HepG2 (cell line): ENCODE measurements around the gene KIF2C. TPM values are rescaled to one million over a fixed set of nuclear protein-coding genes. Genes with fewer than 3 reads are reported as not detected.
A peak's percentile ranks its signal among the peaks of the same experiment; 100 is the strongest.

Source experiments
- BRCA1 ChIP-seq: sonication (generic); formaldehyde crosslinking; IDR thresholded peaks from 2 replicates; pipeline ENCODE4 v1.4.0; 2020; ENCODE audit warnings: missing genetic modification reagents
- HNF1A ChIP-seq, 2 experiments: sonication (generic) in 1 of 2; formaldehyde crosslinking in 1 of 2; IDR thresholded peaks; 2 replicates each; pipeline versions ENCODE4 v1.4.0 to v1.6.1; 2016 to 2020; ENCODE audit warnings: borderline replicate concordance in 1 of 2, low read depth in 1 of 2, mild to moderate bottlenecking in 1 of 2, missing genetic modification reagents in 1 of 2
- KDM5B ChIP-seq: sonication (generic); formaldehyde crosslinking; IDR thresholded peaks from 2 replicates; pipeline ENCODE4 v1.4.0; 2020; ENCODE audit warnings: missing genetic modification reagents, mild to moderate bottlenecking, borderline replicate concordance
- KLF15 ChIP-seq: sonication (generic); formaldehyde crosslinking; IDR thresholded peaks from 2 replicates; pipeline ENCODE4 v1.8.1; 2023; ENCODE audit warnings: borderline replicate concordance, mild to moderate bottlenecking, inconsistent platforms, missing genetic modification reagents, mixed read lengths
- MAF1 ChIP-seq: sonication (generic); formaldehyde crosslinking; IDR thresholded peaks from 2 replicates; pipeline ENCODE4 v1.5.0; 2020; ENCODE audit warnings: missing genetic modification reagents, borderline replicate concordance
- NFATC3 ChIP-seq: sonication (generic); formaldehyde crosslinking; IDR thresholded peaks from 2 replicates; pipeline ENCODE4 v1.5.1; 2020; ENCODE audit warnings: mild to moderate bottlenecking, missing genetic modification reagents
- PPARG ChIP-seq: conservative IDR thresholded peaks from 2 replicates; pipeline ENCODE4 v1.6.1; 2016; ENCODE audit warnings: missing biosample characterization, missing genetic modification reagents
- PRMT3 ChIP-seq: sonication (generic); formaldehyde crosslinking; IDR thresholded peaks from 2 replicates; pipeline ENCODE4 v1.8.1; 2022; ENCODE audit warnings: low read depth, mild to moderate bottlenecking, moderate library complexity, missing genetic modification reagents, borderline replicate concordance
- SALL1 ChIP-seq: sonication (generic); formaldehyde crosslinking; IDR thresholded peaks from 2 replicates; pipeline ENCODE4 v1.8.0; 2022; ENCODE audit warnings: mild to moderate bottlenecking, missing genetic modification reagents
- ZBTB14 ChIP-seq: sonication (generic); formaldehyde crosslinking; IDR thresholded peaks from 2 replicates; pipeline ENCODE4 v1.4.0; 2020; ENCODE audit warnings: missing genetic modification reagents
- ZNF121 ChIP-seq: sonication (generic); formaldehyde crosslinking; IDR thresholded peaks from 2 replicates; pipeline ENCODE4 v1.5.0; 2020; ENCODE audit warnings: mild to moderate bottlenecking, missing genetic modification reagents
- ZNF460 ChIP-seq: sonication (generic); formaldehyde crosslinking; IDR thresholded peaks from 2 replicates; pipeline ENCODE4 v1.5.1; 2020; ENCODE audit warnings: missing genetic modification reagents, mild to moderate bottlenecking, borderline replicate concordance
- ZNF768 ChIP-seq: sonication (generic); formaldehyde crosslinking; IDR thresholded peaks from 2 replicates; pipeline ENCODE4 v1.4.0; 2020; ENCODE audit warnings: missing genetic modification reagents
- ZNF780A ChIP-seq: sonication (generic); formaldehyde crosslinking; IDR thresholded peaks from 2 replicates; pipeline ENCODE4 v1.8.0; 2022; ENCODE audit warnings: mild to moderate bottlenecking, missing genetic modification reagents, moderate library complexity
- ZSCAN20 ChIP-seq: sonication (generic); formaldehyde crosslinking; IDR thresholded peaks from 2 replicates; pipeline ENCODE4 v1.4.0; 2020; ENCODE audit warnings: missing genetic modification reagents, mild to moderate bottlenecking, borderline replicate concordance
- ZSCAN9 ChIP-seq: IDR thresholded peaks from 2 replicates; pipeline ENCODE4 v1.6.1; 2016; ENCODE audit warnings: borderline replicate concordance
- polyA plus RNA-seq, 8 experiments: library from polyadenylated mRNA; depleted of rRNA in 3 of 8; stranded (reverse) in 7 of 8; unstranded in 1 of 8; fragments of >200 nt; fragmentation: Illumina TruSeq in 4 of 8; extraction: Trizol in 4 of 8; gene quantifications; 2 replicates each; pipeline versions ENCODE4 v1.2.1 to v1.2.3, GENCODE V29; 2011 to 2016; ENCODE audit warnings: low read depth in 4 of 8, missing spikeins in 1 of 8, mixed read lengths in 1 of 8; ENCODE audit not compliant: insufficient read depth in 1 of 8
- total RNA-seq, 5 experiments: library from RNA; depleted of rRNA; stranded (reverse); fragments of >200 nt; fragmentation: Illumina TruSeq; extraction: Trizol; gene quantifications; 2 replicates each; pipeline ENCODE4 v1.2.3, GENCODE V29; 2016; ENCODE audit warnings: low read depth in 1 of 5
- TF ChIP-seq, protein P1 (sequence below): IDR thresholded peaks from 2 replicates; pipeline ENCODE4 v1.6.1; 2016; ENCODE audit warnings: low read depth, control low read depth
- TF ChIP-seq, protein P2 (sequence below): sonication (generic); formaldehyde crosslinking; conservative IDR thresholded peaks from 2 replicates; pipeline ENCODE4 v1.8.1; 2023; ENCODE audit warnings: missing genetic modification reagents

The KIF2C gene
- total and polyA plus RNA-seq, 2 of the 13 experiments (the other 11 are each of a cell fraction or from before 2014, with no cell fraction given) = 29.7 to 53.7 TPM

DNA sequence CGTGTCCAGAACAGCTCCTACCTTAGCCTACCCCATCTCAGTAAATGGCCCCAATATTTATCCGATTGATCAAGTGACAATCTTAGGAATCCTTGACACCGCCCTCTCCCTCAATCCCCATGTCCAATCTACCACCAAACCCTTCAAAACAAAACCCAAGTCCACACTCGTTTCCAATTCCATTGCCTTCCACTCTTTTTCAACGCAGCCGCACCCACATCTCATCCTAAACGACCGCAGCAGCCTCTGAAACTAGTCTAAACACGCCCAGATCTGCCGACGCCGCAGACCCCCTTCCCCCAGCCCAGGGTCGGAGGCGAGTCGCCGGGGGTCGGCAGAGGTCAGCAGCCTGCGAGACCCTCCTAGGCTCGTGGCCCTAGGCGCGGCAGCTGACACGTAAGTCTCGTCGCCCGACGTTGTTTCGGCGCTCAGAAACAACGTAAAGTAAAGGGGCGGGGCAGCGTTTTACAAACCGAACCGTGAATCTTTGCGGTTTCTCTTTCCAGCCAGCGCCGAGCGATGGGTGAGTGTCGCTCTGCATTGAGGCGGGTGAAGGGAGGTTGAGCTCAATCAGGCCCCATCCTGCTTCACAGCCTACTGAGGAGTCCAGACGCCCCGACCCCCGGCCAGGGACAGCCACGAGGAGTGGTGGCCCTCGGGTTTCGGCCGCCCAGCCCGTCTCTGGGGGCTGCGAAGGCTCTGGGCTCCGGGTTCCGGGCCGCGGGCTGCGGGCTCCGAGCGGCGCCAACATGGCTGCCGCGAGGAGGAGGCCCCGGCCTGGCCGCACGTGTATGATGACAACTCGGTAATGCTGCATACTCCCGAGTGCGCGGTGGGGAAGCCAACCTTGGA lies 35.7 kb downstream of the KIF2C start, which contains the start of gene RPS8 (continued):
- TF ChIP-seq MAF1 (CRISPR knock-in tag) = no peak; the same call in none of the 2 replicates
- TF ChIP-seq PRMT3 (CRISPR knock-in tag) = no peak
- TF ChIP-seq NFATC3 = no peak; the same call in 1 of the 2 replicates
- TF ChIP-seq, protein P1, sequence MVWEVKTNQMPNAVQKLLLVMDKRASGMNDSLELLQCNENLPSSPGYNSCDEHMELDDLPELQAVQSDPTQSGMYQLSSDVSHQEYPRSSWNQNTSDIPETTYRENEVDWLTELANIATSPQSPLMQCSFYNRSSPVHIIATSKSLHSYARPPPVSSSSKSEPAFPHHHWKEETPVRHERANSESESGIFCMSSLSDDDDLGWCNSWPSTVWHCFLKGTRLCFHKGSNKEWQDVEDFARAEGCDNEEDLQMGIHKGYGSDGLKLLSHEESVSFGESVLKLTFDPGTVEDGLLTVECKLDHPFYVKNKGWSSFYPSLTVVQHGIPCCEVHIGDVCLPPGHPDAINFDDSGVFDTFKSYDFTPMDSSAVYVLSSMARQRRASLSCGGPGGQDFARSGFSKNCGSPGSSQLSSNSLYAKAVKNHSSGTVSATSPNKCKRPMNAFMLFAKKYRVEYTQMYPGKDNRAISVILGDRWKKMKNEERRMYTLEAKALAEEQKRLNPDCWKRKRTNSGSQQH (CRISPR knock-in tag) = peak; percentile 87; the same call in 1 of the 2 replicates
- TF ChIP-seq ZNF780A (CRISPR knock-in tag) = no peak
- peak; percentile 55; the same call in 1 of the 2 replicates for TF ChIP-seq ZBTB14 (CRISPR knock-in tag)
- 0 out of 2 replicates have a peak, but pooled peaks have one; percentile 49 for TF ChIP-seq PPARG (CRISPR knock-in tag)
- TF ChIP-seq KLF15 (CRISPR knock-in tag) = peak; percentile 44; the same call in 1 of the 2 replicates
- TF ChIP-seq ZSCAN20 (CRISPR knock-in tag) = peak; percentile 42; the same call in 1 of the 2 replicates
- TF ChIP-seq ZSCAN9 (CRISPR knock-in tag) = no peak; the same call in 1 of the 2 replicates
- TF ChIP-seq HNF1A (IDR thresholded peaks at IDR 0.05; ENCODE audit: low read depth) = no peak
- TF ChIP-seq HNF1A (CRISPR knock-in tag; IDR thresholded peaks at IDR 0.05; ENCODE audit: borderline replicate concordance) = no peak; the same call in 1 of the 2 replicates
- no peak for TF ChIP-seq ZNF121 (CRISPR knock-in tag)
- TF ChIP-seq KDM5B (CRISPR knock-in tag) = peak; percentile 80
- peak; percentile 84 for TF ChIP-seq BRCA1 (CRISPR knock-in tag)
- TF ChIP-seq ZNF460 (CRISPR knock-in tag) = no peak
- peak; percentile 76 for TF ChIP-seq SALL1 (CRISPR knock-in tag)
- peak; percentile 56 for TF ChIP-seq ZNF768
- TF ChIP-seq, protein P2, sequence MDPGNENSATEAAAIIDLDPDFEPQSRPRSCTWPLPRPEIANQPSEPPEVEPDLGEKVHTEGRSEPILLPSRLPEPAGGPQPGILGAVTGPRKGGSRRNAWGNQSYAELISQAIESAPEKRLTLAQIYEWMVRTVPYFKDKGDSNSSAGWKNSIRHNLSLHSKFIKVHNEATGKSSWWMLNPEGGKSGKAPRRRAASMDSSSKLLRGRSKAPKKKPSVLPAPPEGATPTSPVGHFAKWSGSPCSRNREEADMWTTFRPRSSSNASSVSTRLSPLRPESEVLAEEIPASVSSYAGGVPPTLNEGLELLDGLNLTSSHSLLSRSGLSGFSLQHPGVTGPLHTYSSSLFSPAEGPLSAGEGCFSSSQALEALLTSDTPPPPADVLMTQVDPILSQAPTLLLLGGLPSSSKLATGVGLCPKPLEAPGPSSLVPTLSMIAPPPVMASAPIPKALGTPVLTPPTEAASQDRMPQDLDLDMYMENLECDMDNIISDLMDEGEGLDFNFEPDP (CRISPR knock-in tag) = no peak
